K562 (cell line): ENCODE measurements around the gene CACNG7. TPM values are rescaled to one million over a fixed set of nuclear protein-coding genes. Genes with fewer than 3 reads are reported as not detected.

Experiments
- ATAC-seq: fragments of 200-7000 bp; cut with Tn5 transposase; 3 replicates; pipeline ENCODE4 v1.9.1; 2020; ENCODE audit warnings: moderate library complexity
- BruUV-seq: library from RNA; stranded (reverse); fragments of 400-500 nt; replicated peaks from 2 replicates; lab custom pipeline; 2021; lab: Mats Ljungman, UMichigan
- CTCF ChIA-PET: fragments of 300-600 bp; formaldehyde crosslinking; extraction: SDS; loops from one replicate; lab custom pipeline; 2021; ENCODE audit warnings: low intra/inter-chr PET ratio; lab: Yijun Ruan, JAX
- POLR2A ChIA-PET: fragments of 300-600, 350-650 bp; sonication (Branson Sonifier 250); formaldehyde crosslinking; extraction: SDS; loops from one replicate; lab custom pipeline; 2021; ENCODE audit warnings: antibody characterized with exemption, inconsistent platforms; lab: Yijun Ruan, JAX
- DNase-seq, 4 experiments: peaks; one replicate each; pipeline versions ENCODE4 v3.0.0 to v3.0.0-alpha.2; 2011 to 2018; ENCODE audit warnings: low spot score in 3 of 4, mixed read lengths in 3 of 4; ENCODE audit errors: extremely low read depth in 1 of 4
- FAIRE-seq: peaks from 2 replicates; lab custom pipeline; 2011; peaks lifted over from hg19 to GRCh38; lab: Jason Lieb, UNC
- H2AFZ ChIP-seq: 2 replicates; pipeline ENCODE4 v1.6.0; 2011; ENCODE audit warnings: low read depth, low read length, control low read depth, inconsistent platforms
- H3K27ac ChIP-seq: fragments of 200-600 bp; 3 replicates; pipeline ENCODE4 v1.8.0; 2011; ENCODE audit warnings: low read depth, mild to moderate bottlenecking, control low read depth, inconsistent platforms, low read length, moderate library complexity, mixed read lengths; ENCODE audit errors: extremely low read depth
- H3K27me3 ChIP-seq, 2 experiments: fragments of 300-600 bp in 1 of 2; 2 replicates in 1 of 2; 3 replicates in 1 of 2; pipeline versions ENCODE4 v1.6.0 to v1.8.0; 2011; ENCODE audit warnings: inconsistent platforms in 2 of 2, low read length in 2 of 2, mild to moderate bottlenecking in 1 of 2, mixed read lengths in 1 of 2, moderate library complexity in 1 of 2; ENCODE audit not compliant: control insufficient read depth in 2 of 2, insufficient read depth in 2 of 2
- H3K36me3 ChIP-seq: fragments of 300-600 bp; 3 replicates; pipeline ENCODE4 v1.8.0; 2011; ENCODE audit warnings: mild to moderate bottlenecking, low read length, inconsistent platforms; ENCODE audit not compliant: control insufficient read depth, insufficient read depth
- H3K4me1 ChIP-seq, 2 experiments: fragments of 200-600 bp in 1 of 2; replicated peaks in 1 of 2; 2 replicates in 1 of 2; 3 replicates in 1 of 2; pipeline versions ENCODE4 v1.5.1 to v1.8.0; 2011; ENCODE audit warnings: inconsistent platforms in 2 of 2, low read length in 2 of 2, mild to moderate bottlenecking in 1 of 2, mixed read lengths in 1 of 2, moderate library complexity in 1 of 2; ENCODE audit not compliant: control insufficient read depth in 2 of 2, insufficient read depth in 2 of 2
- H3K4me2 ChIP-seq: 2 replicates; pipeline ENCODE4 v1.6.1; 2011; ENCODE audit warnings: low read length, control low read depth, inconsistent platforms, mixed read lengths; ENCODE audit not compliant: insufficient read depth
- H3K4me3 ChIP-seq: fragments of 200-600 bp; sonication (generic), shearing (Covaris generic); 2 replicates; pipeline ENCODE4 v1.5.1; 2016; ENCODE audit warnings: control low read depth, inconsistent platforms
- H3K79me2 ChIP-seq: fragments of 200-600 bp; 3 replicates; pipeline ENCODE4 v1.8.0; 2011; ENCODE audit warnings: low read length, inconsistent platforms; ENCODE audit not compliant: control insufficient read depth, insufficient read depth
- H3K9ac ChIP-seq, 2 experiments: 2 replicates each; pipeline versions ENCODE4 v1.6.0 to v1.6.1; 2011; ENCODE audit warnings: low read depth in 2 of 2, low read length in 2 of 2, control low read depth in 1 of 2, inconsistent platforms in 1 of 2, mild to moderate bottlenecking in 1 of 2, mixed read lengths in 1 of 2; ENCODE audit not compliant: insufficient read depth in 1 of 2
- H3K9me1 ChIP-seq: one replicate; pipeline ENCODE4 v1.6.0; 2011; ENCODE audit warnings: inconsistent platforms, mild to moderate bottlenecking, low read length, moderate library complexity; ENCODE audit not compliant: control insufficient read depth, insufficient read depth
- H3K9me3 ChIP-seq: replicated peaks from 2 replicates; pipeline ENCODE4 v1.5.1; 2011; ENCODE audit warnings: low read depth, low read length, inconsistent platforms; ENCODE audit not compliant: control insufficient read depth, insufficient read depth
- H4K20me1 ChIP-seq: replicated peaks from 2 replicates; pipeline ENCODE4 v1.6.1; 2011; ENCODE audit warnings: low read length, inconsistent platforms, mixed read lengths; ENCODE audit not compliant: control insufficient read depth, insufficient read depth
- BMI1 ChIP-seq: fragments of 150-350 bp; IDR thresholded peaks from 2 replicates; pipeline ENCODE4 v1.6.1; 2014; ENCODE audit warnings: low read length
- FOXK1 ChIP-seq: sonication (generic); formaldehyde crosslinking; IDR thresholded peaks from 2 replicates; pipeline ENCODE4 v1.8.0; 2022; ENCODE audit warnings: missing genetic modification reagents, mild to moderate bottlenecking, borderline replicate concordance
- MITF ChIP-seq: IDR thresholded peaks from 2 replicates; pipeline ENCODE4 v1.6.1; 2014; ENCODE audit warnings: antibody characterized with exemption
- RHOXF2B ChIP-seq: fragments of 250-450 bp; sonication (Bioruptor Pico); conservative IDR thresholded peaks from 2 replicates; pipeline ENCODE4 v1.5.1; 2021
- TEAD4 ChIP-seq, 2 experiments: sonication (generic) in 1 of 2; formaldehyde crosslinking in 1 of 2; IDR thresholded peaks; 2 replicates each; pipeline versions ENCODE4 v1.6.1 to v1.8.0; 2012 to 2022; ENCODE audit warnings: borderline replicate concordance in 1 of 2, inconsistent platforms in 1 of 2, low read length in 1 of 2, mild to moderate bottlenecking in 1 of 2, missing genetic modification reagents in 1 of 2
- ZNF311 ChIP-seq: fragments of 250-450 bp; sonication (Bioruptor Pico); IDR thresholded peaks from 2 replicates; pipeline ENCODE4 v1.4.0; 2020; ENCODE audit warnings: mild to moderate bottlenecking, moderate library complexity
- WGBS: fragments of 100-300 bp; shearing (Covaris generic); methylation state at CpG from one replicate; pipeline ENCODE4 v1.1.6; 2016; ENCODE audit warnings: low coverage, mixed read lengths; ENCODE audit not compliant: insufficient coverage; ENCODE audit errors: missing lambda C conversion rate; 5-methylcytosine and 5-hydroxymethylcytosine counted together
- in situ Hi-C: fragments of 300-500 bp; cut with MboI; formaldehyde crosslinking; loops from 4 replicates; pipeline ENCODE4 v1.15.0; 2018; ENCODE audit warnings: inconsistent platforms, mixed read lengths
- intact Hi-C: fragments of 100-400 bp; cut with micrococcal nuclease; formaldehyde crosslinking; loops from 2 replicates; pipeline ENCODE4 v1.14.2; 2022
- polyA plus RNA-seq, 8 experiments: library from polyadenylated mRNA; depleted of rRNA in 4 of 8; stranded (reverse) in 5 of 8; unstranded in 3 of 8; fragments of >200 nt; fragmentation: Nextera tagmentation in 2 of 8; fragmentation: Illumina TruSeq in 1 of 8; extraction: Ambion mirVana in 2 of 8; extraction: Trizol in 1 of 8; gene quantifications; 2 replicates each; pipeline versions ENCODE4 v1.2.1 to v1.2.3, GENCODE V29; 2011 to 2014; ENCODE audit warnings: inconsistent platforms in 1 of 8, missing spikeins in 1 of 8
- total RNA-seq, 7 experiments: library from RNA; depleted of rRNA in 6 of 7; stranded (reverse); fragments of >200 nt in 6 of 7; fragmentation: Illumina TruSeq in 2 of 7; extraction: Trizol in 2 of 7; gene quantifications; 2 replicates each; pipeline versions ENCODE4 v1.2.1 to v1.2.3, GENCODE V29; 2011 to 2021; ENCODE audit warnings: low replicate concordance in 1 of 7

CACNG7 gene
- total and polyA plus RNA-seq, 9 of the 15 experiments (the other 6 are each of a cell fraction or from before 2014, with no cell fraction given): not detected

- WGBS: 24% methylated on average over 18 of the region's 55 CpGs
- Histone ChIP-seq H3K4me1 (no peaks in the 10 kb centered on the region; a peak in 1 of 5 replicates), H3K27me3 (peaks cover 28 to 41% of the 10 kb centered on the region in 2 experiments; a peak in 3 of 5 replicates), H3K9ac (no peak within 1 kb of the TSS), H2AFZ (no peak within 1 kb of the TSS), H3K27ac (no peak within 1 kb of the TSS), H3K4me3 (no peak within 1 kb of the TSS), H3K9me1 (no peaks in the 10 kb centered on the region), H4K20me1 (0 out of 2 replicates have a peak, but pooled peaks cover 3% of the 10 kb centered on the region), H3K4me2 (no peak within 1 kb of the TSS), H3K36me3 (no peaks in the 10 kb centered on the region), H3K79me2 (no peaks in the 10 kb centered on the region), H3K9me3 (no peaks in the 10 kb centered on the region)
- DNase-seq (peak in 3 of 4 experiments; percentile 36 to 39 (median 36)), FAIRE-seq (no peak), ATAC-seq (no peak)
- ChIA-PET POLR2A (no interaction called here), CTCF (no interaction called here)
- TF ChIP-seq MITF (no peak), FOXK1 (CRISPR knock-in tag) (no peak), RHOXF2B (no peak), BMI1 (no peak), ZNF311 (CRISPR knock-in tag) (no peak), TEAD4 (IDR thresholded peaks at IDR 0.05; ENCODE audit: low read length) (no peak), TEAD4 (CRISPR knock-in tag; IDR thresholded peaks at IDR 0.05; ENCODE audit: borderline replicate concordance) (no peak)
- intact Hi-C loops (no loop called here), in situ Hi-C loops (no loop called here)
- no TSS peak for BruUV-seq
Observed at GRCh38 chr19:53962887-53963431, 53.9 kb downstream of the CACNG7 start, which contains the start of gene CACNG8. Gene CACNG8, plus strand, starts transcription at chr19:53962937.
